Measurements from ENCODE around the gene HRH1. TPM values are rescaled to one million over a fixed set of nuclear protein-coding genes. Genes with fewer than 3 reads are reported as not detected.
"Not testable (repeated sequence)": the region's sequence is repeated elsewhere in the genome, so short reads cannot be mapped to it uniquely, and the experiment has no call there.

HRH1 gene
- total RNA-seq, 1 donor: 9.8 TPM

GRCh38 chr3:11172096-11172690 lies 17.9 kb downstream of the HRH1 start:
- Histone ChIP-seq H2AFZ (ENCODE audit: low read length) (no peak overlapping the region), H3K9me3 (ENCODE audit: low read depth, low read length) (no peaks in the 10 kb centered on the region), H3K4me1 (ENCODE audit: insufficient read depth, low read length) (peaks cover 24% of the 10 kb centered on the region), H3K27me3 (ENCODE audit: insufficient read depth, low read length) (no peaks in the 10 kb centered on the region), H4K20me1 (ENCODE audit: insufficient read depth, low read length) (peaks cover 22% of the 10 kb centered on the region), H3K27ac (ENCODE audit: low read depth, low read length) (no peak overlapping the region), H3K36me3 (ENCODE audit: insufficient read depth, low read length) (no peaks in the 10 kb centered on the region), H3K4me2 (ENCODE audit: insufficient read depth, low read length) (no peak overlapping the region), H3K79me2 (ENCODE audit: insufficient read depth, low read length) (peaks cover 56% of the 10 kb centered on the region), H3K4me3 (ENCODE audit: insufficient read depth, low read length) (no peak overlapping the region)
- peak; percentile 90 for DNase-seq (ENCODE audit: insufficient read length, low spot score, missing footprints)
- TF ChIP-seq CTCF (IDR thresholded peaks at IDR 0.05; ENCODE audit: extremely low read depth, low read depth, low read length): no peak

GRCh38 chr3:11173828-11174465 lies 19.7 kb downstream of the HRH1 start:
- DNase-seq (ENCODE audit: insufficient read length, low spot score, missing footprints): no peak
- no peaks in the 10 kb centered on the region for H3K27me3 ChIP-seq (ENCODE audit: insufficient read depth, low read length)
- no peaks in the 10 kb centered on the region for H3K9me3 ChIP-seq (ENCODE audit: low read depth, low read length)
- H4K20me1 ChIP-seq (ENCODE audit: insufficient read depth, low read length): peaks cover 27% of the 10 kb centered on the region
- no peak overlapping the region for H3K4me3 ChIP-seq (ENCODE audit: insufficient read depth, low read length)
- H3K27ac ChIP-seq (ENCODE audit: low read depth, low read length): no peak overlapping the region
- H3K36me3 ChIP-seq (ENCODE audit: insufficient read depth, low read length): no peaks in the 10 kb centered on the region
- no peak overlapping the region for H2AFZ ChIP-seq (ENCODE audit: low read length)
- no peak overlapping the region for H3K4me2 ChIP-seq (ENCODE audit: insufficient read depth, low read length)
- TF ChIP-seq CTCF (IDR thresholded peaks at IDR 0.05; ENCODE audit: extremely low read depth, low read depth, low read length): no peak
- H3K4me1 ChIP-seq (ENCODE audit: insufficient read depth, low read length): peaks cover 23% of the 10 kb centered on the region
- peaks cover 58% of the 10 kb centered on the region for H3K79me2 ChIP-seq (ENCODE audit: insufficient read depth, low read length)

GRCh38 chr3:11178421-11178820 lies 24.1 kb downstream of the HRH1 start:
- Histone ChIP-seq H2AFZ (ENCODE audit: low read length) (no peak overlapping the region), H3K4me1 (ENCODE audit: insufficient read depth, low read length) (no peaks in the 10 kb centered on the region), H3K4me3 (ENCODE audit: insufficient read depth, low read length) (no peak overlapping the region), H4K20me1 (ENCODE audit: insufficient read depth, low read length) (peaks cover 18% of the 10 kb centered on the region), H3K36me3 (ENCODE audit: insufficient read depth, low read length) (no peaks in the 10 kb centered on the region), H3K4me2 (ENCODE audit: insufficient read depth, low read length) (no peak overlapping the region), H3K79me2 (ENCODE audit: insufficient read depth, low read length) (peaks cover 41% of the 10 kb centered on the region), H3K27me3 (ENCODE audit: insufficient read depth, low read length) (no peaks in the 10 kb centered on the region), H3K9me3 (ENCODE audit: low read depth, low read length) (no peaks in the 10 kb centered on the region), H3K27ac (ENCODE audit: low read depth, low read length) (no peak overlapping the region)
- TF ChIP-seq CTCF (IDR thresholded peaks at IDR 0.05; ENCODE audit: extremely low read depth, low read depth, low read length): no peak
- no peak for DNase-seq (ENCODE audit: insufficient read length, low spot score, missing footprints)

- not testable (repeated sequence) for H3K27me3 ChIP-seq (ENCODE audit: insufficient read depth, low read length); H3K36me3 ChIP-seq (ENCODE audit: insufficient read depth, low read length); H3K4me3 ChIP-seq (ENCODE audit: insufficient read depth, low read length); H4K20me1 ChIP-seq (ENCODE audit: insufficient read depth, low read length); H3K27ac ChIP-seq (ENCODE audit: low read depth, low read length); H3K4me2 ChIP-seq (ENCODE audit: insufficient read depth, low read length); H3K9me3 ChIP-seq (ENCODE audit: low read depth, low read length); H2AFZ ChIP-seq (ENCODE audit: low read length)
- peaks cover 17% of the 10 kb centered on the region for H3K4me1 ChIP-seq (ENCODE audit: insufficient read depth, low read length)
- DNase-seq (ENCODE audit: insufficient read length, low spot score, missing footprints): peak; percentile 27
- H3K79me2 ChIP-seq (ENCODE audit: insufficient read depth, low read length): peaks cover 35% of the 10 kb centered on the region
Observed at GRCh38 chr3:11184328-11184969, 30.2 kb downstream of the HRH1 start.

Data from osteoblast (primary cell).